Lung (tissue), 16 donors: ENCODE measurements around the gene VAT1L. TPM values are rescaled to one million over a fixed set of nuclear protein-coding genes. Genes with fewer than 3 reads are reported as not detected.
A peak's percentile ranks its signal among the peaks of the same experiment; 100 is the strongest.

Experiments used
- ATAC-seq: fragments of 200-7000 bp; cut with Tn5 transposase; one replicate; pipeline ENCODE4 v1.9.1; 2020; ENCODE audit warnings: moderate number of reproducible peaks; ENCODE audit not compliant: insufficient read depth, low FRiP score
- DNase-seq, 3 donors: peaks; one replicate each; pipeline ENCODE4 v3.0.0-alpha.2; 2013 to 2017
- H3K27ac ChIP-seq, 2 donors: one replicate each; pipeline ENCODE4 v1.5.1; 2013; ENCODE audit warnings: mild to moderate bottlenecking in 2 of 2, moderate library complexity in 2 of 2, control low read depth in 1 of 2, inconsistent platforms in 1 of 2, low read depth in 1 of 2, low read length in 1 of 2
- H3K27me3 ChIP-seq, 3 donors: one replicate each; pipeline ENCODE4 v1.5.1; 2013; ENCODE audit warnings: low read length in 2 of 3; ENCODE audit not compliant: control insufficient read depth in 3 of 3, insufficient read depth in 3 of 3
- H3K36me3 ChIP-seq, 4 donors: one replicate each; pipeline ENCODE4 v1.5.1; 2013; ENCODE audit warnings: low read length in 4 of 4, mild to moderate bottlenecking in 1 of 4, moderate library complexity in 1 of 4; ENCODE audit not compliant: control insufficient read depth in 4 of 4, insufficient read depth in 4 of 4
- H3K4me1 ChIP-seq, 5 donors: one replicate each; pipeline ENCODE4 v1.5.1; 2013; ENCODE audit warnings: low read length in 5 of 5, mild to moderate bottlenecking in 2 of 5, moderate library complexity in 1 of 5; ENCODE audit not compliant: control insufficient read depth in 5 of 5, insufficient read depth in 5 of 5
- H3K4me3 ChIP-seq: one replicate; pipeline ENCODE4 v1.5.1; 2013; ENCODE audit warnings: mild to moderate bottlenecking, control low read depth, moderate library complexity
- H3K9ac ChIP-seq, 2 donors: one replicate each; pipeline ENCODE4 v1.5.1; 2013; ENCODE audit warnings: low read length in 2 of 2, control low read depth in 1 of 2; ENCODE audit not compliant: insufficient read depth in 1 of 2
- H3K9me3 ChIP-seq, 4 donors: one replicate each; pipeline ENCODE4 v1.5.1; 2013; ENCODE audit warnings: low read length in 3 of 4, mild to moderate bottlenecking in 1 of 4, moderate library complexity in 1 of 4; ENCODE audit not compliant: control insufficient read depth in 4 of 4, insufficient read depth in 3 of 4
- CTCF ChIP-seq: IDR thresholded peaks from 2 replicates; pipeline ENCODE4 v1.5.1; 2012; ENCODE audit warnings: mild to moderate bottlenecking; ENCODE audit errors: control extremely low read depth, extremely low read depth
- WGBS, 2 donors: extraction: QIAGEN DNeasy Blood & Tissue Kit; methylation state at CpG; one replicate each; pipeline ENCODE4 v1.1.7; 2013; 5-methylcytosine and 5-hydroxymethylcytosine counted together
- long read RNA-seq, 5 donors: transcript quantifications; one replicate each; lab custom pipeline, GENCODE V29; 2026
- polyA plus RNA-seq, 2 donors: library from polyadenylated mRNA; stranded (reverse); fragments of 200-250 nt; gene quantifications; one replicate each; pipeline ENCODE4 v1.2.1, GENCODE V29; 2013
- total RNA-seq, 2 donors: library from RNA; depleted of rRNA in 1 of 2; stranded (reverse); fragments of >200 nt in 1 of 2; gene quantifications; one replicate each; pipeline ENCODE4 v1.2.1, GENCODE V29; 2014 to 2021
- donor health status: control.
- donor health status: control.
- donor health status: Bipolar disorder and iron deficiency.
- donor health status: healthy.
- donor health status: DM: yes; HTN: yes; CAD: no.

Gene VAT1L, protein sequence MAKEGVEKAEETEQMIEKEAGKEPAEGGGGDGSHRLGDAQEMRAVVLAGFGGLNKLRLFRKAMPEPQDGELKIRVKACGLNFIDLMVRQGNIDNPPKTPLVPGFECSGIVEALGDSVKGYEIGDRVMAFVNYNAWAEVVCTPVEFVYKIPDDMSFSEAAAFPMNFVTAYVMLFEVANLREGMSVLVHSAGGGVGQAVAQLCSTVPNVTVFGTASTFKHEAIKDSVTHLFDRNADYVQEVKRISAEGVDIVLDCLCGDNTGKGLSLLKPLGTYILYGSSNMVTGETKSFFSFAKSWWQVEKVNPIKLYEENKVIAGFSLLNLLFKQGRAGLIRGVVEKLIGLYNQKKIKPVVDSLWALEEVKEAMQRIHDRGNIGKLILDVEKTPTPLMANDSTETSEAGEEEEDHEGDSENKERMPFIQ
- total RNA-seq (1 to 10 TPM in 1 of 2 donors, under 1 TPM in 1; 0.37 to 3.3 TPM), polyA plus RNA-seq (under 1 TPM; 0.14 to 0.16 TPM)
- long read RNA-seq, donor 1, partial matches to known transcripts = 0 of 3 reads
- long read RNA-seq, donor 1, other reads (novel, unspliced or antisense) = 0 of 3 reads
- long read RNA-seq, donor 2 = 0 reads
- long read RNA-seq, donor 3, partial matches to known transcripts = 0 of 2 reads
- long read RNA-seq, donor 3, other reads (novel, unspliced or antisense) = 0 of 2 reads
- long read RNA-seq, donor 4, partial matches to known transcripts = 0 of 1 reads
- long read RNA-seq, donor 4, other reads (novel, unspliced or antisense) = 0 of 1 reads
- long read RNA-seq, donor 5 = 0 reads

GRCh38 chr16:77788181-77789084 lies at the start of gene VAT1L:
Gene VAT1L (plus strand): TSS chr16:77788564. CDS start chr16:77788683, 119 bp downstream.
- ATAC-seq = peak; percentile 35
- Histone ChIP-seq H3K4me1 (peaks cover 0 to 39% (median 5%) of the 10 kb centered on the region in 5 donors), H3K27ac (no peak within 1 kb of the TSS), H3K9me3 (peaks cover 0 to 2% (median 0%) of the 10 kb centered on the region in 4 donors), H3K36me3 (no peaks in the 10 kb centered on the region), H3K27me3 (peaks cover 6 to 44% (median 29%) of the 10 kb centered on the region in 3 donors), H3K9ac (no peak within 1 kb of the TSS), H3K4me3 (peak within 1 kb of the TSS; percentile 20)
- TF ChIP-seq CTCF = no peak
- WGBS, 2 donors = 1% methylated on average over 65 to 78 of the region's 78 CpGs
- peak; percentile 46 to 64 (median 54) for DNase-seq

GRCh38 chr16:77738706-77739558 lies 49.4 kb upstream of the VAT1L start:
- ATAC-seq = no peak
- TF ChIP-seq CTCF = no peak

GRCh38 chr16:77739559-77739892 lies 48.8 kb upstream of the VAT1L start:
- Histone ChIP-seq H3K9ac (no peak overlapping the region), H3K4me3 (no peak overlapping the region), H3K4me1 (peaks cover 0 to 12% (median 0%) of the 10 kb centered on the region in 5 donors), H3K27ac (no peak overlapping the region), H3K9me3 (no peaks in the 10 kb centered on the region), H3K36me3 (no peaks in the 10 kb centered on the region), H3K27me3 (no peaks in the 10 kb centered on the region)
- DNase-seq = no peak
- no peak for ATAC-seq
- no peak for TF ChIP-seq CTCF
- 77 to 92% methylated on average over 1 of the region's 1 CpG for WGBS, 2 donors

More at GRCh38 chr16:77738706-77739558, 49.4 kb upstream of the VAT1L start:
- H3K27ac ChIP-seq = no peak overlapping the region
- no peaks in the 10 kb centered on the region for H3K9me3 ChIP-seq
- no peak for DNase-seq
- no peaks in the 10 kb centered on the region for H3K27me3 ChIP-seq
- no peak overlapping the region for H3K4me3 ChIP-seq
- H3K36me3 ChIP-seq = no peaks in the 10 kb centered on the region
- no peak overlapping the region for H3K9ac ChIP-seq
- 83 to 92% methylated on average over 10 of the region's 10 CpGs for WGBS, 2 donors
- H3K4me1 ChIP-seq = peaks cover 0 to 6% (median 0%) of the 10 kb centered on the region in 5 donors
